Bronchial epithelial cell (primary cell): Measurements from ENCODE around the gene RAP2C. TPM values are rescaled to one million over a fixed set of nuclear protein-coding genes. Genes with fewer than 3 reads are reported as not detected.
A peak's percentile ranks its signal among the peaks of the same experiment; 100 is the strongest.

Source experiments
- DNase-seq: peaks from one replicate; pipeline ENCODE4 v3.0.0-alpha.2; 2010; ENCODE audit warnings: low read depth
- FAIRE-seq: peaks from 2 replicates; lab custom pipeline; 2011; peaks lifted over from hg19 to GRCh38; lab: Jason Lieb, UNC
- H3K27me3 ChIP-seq: 2 replicates; pipeline ENCODE4 v1.5.1; 2011; ENCODE audit warnings: low read length; ENCODE audit not compliant: control insufficient read depth, insufficient read depth
- H3K36me3 ChIP-seq: 2 replicates; pipeline ENCODE4 v1.5.1; 2011; ENCODE audit warnings: low read length; ENCODE audit not compliant: control insufficient read depth, insufficient read depth
- H3K4me3 ChIP-seq: 2 replicates; pipeline ENCODE4 v1.5.1; 2011; ENCODE audit warnings: mild to moderate bottlenecking, low read depth, low read length, control low read depth
- total RNA-seq: library from RNA; depleted of rRNA; stranded (reverse); fragments of >200 nt; gene quantifications from 2 replicates; pipeline ENCODE4 v1.2.1, GENCODE V29; 2014
- TF ChIP-seq, protein P1 (sequence below): IDR thresholded peaks from 2 replicates; pipeline ENCODE4 v1.5.1; 2011; ENCODE audit warnings: mild to moderate bottlenecking, moderate library complexity, low read length, control low read depth, inconsistent platforms; ENCODE audit not compliant: insufficient read depth, severe bottlenecking

RAP2C gene
- total RNA-seq, 1 donor from 2014 or later: 27.9 TPM

DNA sequence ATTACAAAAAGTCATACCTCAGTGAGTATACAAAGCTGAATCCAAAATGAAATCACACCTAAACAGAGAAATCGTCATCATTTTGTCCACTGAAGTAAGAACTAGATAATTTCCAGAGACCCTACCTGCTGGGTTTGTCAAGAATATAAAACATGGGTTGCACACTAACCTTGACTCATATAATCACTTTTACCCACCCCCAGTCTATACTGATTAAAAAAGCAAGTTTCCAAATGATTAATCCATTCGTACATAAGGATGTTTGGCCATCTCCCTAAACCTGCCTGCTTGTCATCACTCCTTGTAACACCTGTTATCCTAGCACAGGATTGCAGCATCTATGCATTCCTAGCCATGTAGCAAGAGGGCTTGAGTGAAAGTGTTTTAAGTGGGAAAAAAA, 4.7 kb downstream of the RAP2C start:
- Histone ChIP-seq H3K36me3 (peaks cover 3% of the 10 kb centered on the region), H3K4me3 (no peak overlapping the region), H3K27me3 (no peaks in the 10 kb centered on the region)
- DNase-seq (no peak), FAIRE-seq (no peak)
- TF ChIP-seq, protein P1, sequence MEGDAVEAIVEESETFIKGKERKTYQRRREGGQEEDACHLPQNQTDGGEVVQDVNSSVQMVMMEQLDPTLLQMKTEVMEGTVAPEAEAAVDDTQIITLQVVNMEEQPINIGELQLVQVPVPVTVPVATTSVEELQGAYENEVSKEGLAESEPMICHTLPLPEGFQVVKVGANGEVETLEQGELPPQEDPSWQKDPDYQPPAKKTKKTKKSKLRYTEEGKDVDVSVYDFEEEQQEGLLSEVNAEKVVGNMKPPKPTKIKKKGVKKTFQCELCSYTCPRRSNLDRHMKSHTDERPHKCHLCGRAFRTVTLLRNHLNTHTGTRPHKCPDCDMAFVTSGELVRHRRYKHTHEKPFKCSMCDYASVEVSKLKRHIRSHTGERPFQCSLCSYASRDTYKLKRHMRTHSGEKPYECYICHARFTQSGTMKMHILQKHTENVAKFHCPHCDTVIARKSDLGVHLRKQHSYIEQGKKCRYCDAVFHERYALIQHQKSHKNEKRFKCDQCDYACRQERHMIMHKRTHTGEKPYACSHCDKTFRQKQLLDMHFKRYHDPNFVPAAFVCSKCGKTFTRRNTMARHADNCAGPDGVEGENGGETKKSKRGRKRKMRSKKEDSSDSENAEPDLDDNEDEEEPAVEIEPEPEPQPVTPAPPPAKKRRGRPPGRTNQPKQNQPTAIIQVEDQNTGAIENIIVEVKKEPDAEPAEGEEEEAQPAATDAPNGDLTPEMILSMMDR: no peak

DNA sequence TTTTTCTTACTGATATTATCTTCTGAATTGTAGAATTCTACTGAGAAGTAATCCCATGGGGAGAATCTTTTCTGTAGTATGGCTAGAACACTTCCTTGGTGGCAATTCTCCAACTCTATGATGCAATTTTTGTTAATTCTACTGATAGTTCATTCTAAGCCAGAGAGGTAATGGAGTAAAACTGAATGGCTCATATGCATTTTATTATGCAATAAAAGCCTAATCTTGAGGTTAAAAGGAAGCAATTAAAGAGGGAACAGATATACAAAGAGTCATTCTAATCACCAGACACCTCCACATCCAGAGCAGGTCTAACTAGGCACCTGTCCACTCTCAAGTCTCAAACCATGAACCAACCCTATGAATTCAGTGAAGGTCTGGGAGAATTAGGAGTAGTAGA, 9.7 kb downstream of the RAP2C start:
- H3K36me3 ChIP-seq: peaks cover 3% of the 10 kb centered on the region
- no peaks in the 10 kb centered on the region for H3K27me3 ChIP-seq
- TF ChIP-seq, protein P1: no peak
- H3K4me3 ChIP-seq: no peak overlapping the region
- DNase-seq (peak; percentile 37), FAIRE-seq (no peak)

DNA sequence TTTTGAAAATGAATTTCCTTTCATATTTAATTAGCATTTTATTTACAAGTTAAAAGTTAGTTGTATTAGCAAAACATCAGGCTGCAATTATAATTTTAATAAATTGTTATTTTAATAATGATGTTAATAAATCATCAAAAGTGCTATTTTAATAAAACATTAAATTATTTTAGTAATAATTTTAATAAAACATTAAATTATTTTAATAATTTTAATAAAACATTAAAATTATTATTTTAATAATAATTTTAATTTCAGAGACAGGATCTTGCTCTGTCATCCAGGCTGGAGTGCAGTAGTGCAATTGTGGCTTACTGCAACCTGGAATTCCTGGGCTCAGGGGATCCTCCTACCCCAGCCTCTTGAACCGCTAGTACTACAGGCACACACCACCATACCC, 10.8 kb downstream of the RAP2C start:
- FAIRE-seq (no peak), DNase-seq (no peak)
- peaks cover 1% of the 10 kb centered on the region for H3K36me3 ChIP-seq
- TF ChIP-seq, protein P1: no peak
- no peak overlapping the region for H3K4me3 ChIP-seq
- no peaks in the 10 kb centered on the region for H3K27me3 ChIP-seq

DNA sequence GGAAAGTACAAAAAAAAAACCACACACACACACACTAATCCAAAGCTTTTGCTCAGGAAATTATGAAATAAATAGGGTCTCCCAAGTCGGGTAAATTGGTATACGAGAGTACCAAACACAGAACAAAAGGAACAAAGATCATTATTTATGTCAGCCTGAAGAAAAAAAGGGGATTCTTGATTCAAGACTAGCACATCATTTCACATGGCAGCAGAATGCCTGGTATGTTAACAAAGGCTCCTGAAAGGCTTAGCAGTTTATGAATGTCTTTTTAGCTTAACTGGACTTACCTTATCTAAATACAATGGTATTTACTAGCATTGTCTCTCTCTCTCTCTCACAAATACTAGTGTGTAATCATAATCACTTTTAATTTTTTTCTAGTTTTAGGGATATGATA, 11.3 kb downstream of the RAP2C start:
- FAIRE-seq (no peak), DNase-seq (no peak)
- TF ChIP-seq, protein P1: no peak
- no peaks in the 10 kb centered on the region for H3K27me3 ChIP-seq
- H3K4me3 ChIP-seq: no peak overlapping the region
- H3K36me3 ChIP-seq: peaks cover 1% of the 10 kb centered on the region

DNA sequence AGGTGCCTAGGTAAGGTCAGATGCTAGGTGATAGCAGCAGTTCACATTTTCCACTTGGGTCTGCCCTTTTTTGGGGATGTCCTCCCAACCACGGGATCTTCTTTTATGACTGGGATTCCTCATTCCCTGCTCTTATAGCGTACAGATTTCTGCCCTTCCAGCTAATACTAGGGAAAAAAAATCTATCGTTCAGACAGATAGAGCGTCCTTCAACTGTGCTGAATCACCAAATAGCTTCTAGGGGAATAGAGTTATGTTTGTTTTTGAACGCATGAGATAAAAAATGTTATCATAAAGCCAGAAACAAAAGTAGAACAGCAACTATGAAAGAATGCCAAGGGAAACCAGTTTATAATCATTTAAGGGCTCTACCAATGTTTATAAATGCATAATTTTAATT, 13.0 kb downstream of the RAP2C start:
- DNase-seq: no peak
- Histone ChIP-seq H3K27me3 (no peaks in the 10 kb centered on the region), H3K36me3 (no peaks in the 10 kb centered on the region), H3K4me3 (no peak overlapping the region)
- FAIRE-seq: no peak
- TF ChIP-seq, protein P1: no peak

DNA sequence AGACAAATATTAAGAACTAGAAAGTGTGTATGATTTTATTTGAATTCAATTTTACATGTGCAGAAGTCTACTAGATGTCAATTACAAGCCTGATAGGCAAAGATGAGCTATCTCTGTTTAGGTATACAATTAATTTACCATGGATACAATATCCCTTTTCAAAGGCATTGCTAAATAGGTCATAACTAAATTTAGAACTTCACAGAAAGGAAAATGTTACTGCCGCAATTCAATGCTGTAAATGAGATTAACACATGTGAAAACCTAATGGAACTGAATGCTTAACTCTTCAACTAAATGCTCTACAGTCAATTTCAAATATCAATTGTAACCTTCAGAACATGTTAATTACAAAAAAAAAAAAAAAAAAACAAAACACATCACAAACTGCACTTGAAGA, 14.6 kb downstream of the RAP2C start:
- FAIRE-seq (no peak), DNase-seq (no peak)
- TF ChIP-seq, protein P1: no peak
- no peaks in the 10 kb centered on the region for H3K36me3 ChIP-seq
- H3K4me3 ChIP-seq: no peak overlapping the region
- H3K27me3 ChIP-seq: no peaks in the 10 kb centered on the region
